Fibroblast of the aortic adventitia (primary cell): ENCODE measurements around the gene GSG1L. TPM values are rescaled to one million over a fixed set of nuclear protein-coding genes. Genes with fewer than 3 reads are reported as not detected.

Source experiments
- DNase-seq: peaks from one replicate; pipeline ENCODE4 v3.0.0-alpha.2; 2010; ENCODE audit warnings: low read depth
- H3K4me3 ChIP-seq: 2 replicates; pipeline ENCODE4 v1.5.1; 2011; ENCODE audit warnings: low read depth, mild to moderate bottlenecking, control low read depth, low read length, moderate library complexity
- CTCF ChIP-seq: IDR thresholded peaks from 2 replicates; pipeline ENCODE4 v1.5.1; 2011; ENCODE audit warnings: mild to moderate bottlenecking, low read length, control low read depth, inconsistent platforms; ENCODE audit not compliant: insufficient read depth
- total RNA-seq: library from RNA; depleted of rRNA; stranded (reverse); fragments of >200 nt; gene quantifications from 2 replicates; pipeline ENCODE4 v1.2.3, GENCODE V29; 2012; ENCODE audit warnings: low replicate concordance

The GSG1L gene
- total RNA-seq, 1 donor: not detected

GRCh38 chr16:27824786-27825185 lies 238.7 kb downstream of the GSG1L start:
- no peak for DNase-seq
- no peak for TF ChIP-seq CTCF
- no peak overlapping the region for H3K4me3 ChIP-seq

- no peak for TF ChIP-seq CTCF
- DNase-seq: no peak
- no peak overlapping the region for H3K4me3 ChIP-seq
These were observed 239.5 kb downstream of the GSG1L start for GRCh38 chr16:27824006-27824405.

GRCh38 chr16:27823421-27823820 lies 240.1 kb downstream of the GSG1L start:
- TF ChIP-seq CTCF: no peak

GRCh38 chr16:27822996-27823395 lies 240.5 kb downstream of the GSG1L start:
- no peak overlapping the region for H3K4me3 ChIP-seq
- TF ChIP-seq CTCF: no peak
- DNase-seq: no peak

More at GRCh38 chr16:27823421-27823820, 240.1 kb downstream of the GSG1L start:
- no peak for DNase-seq
- H3K4me3 ChIP-seq: no peak overlapping the region

- no peak overlapping the region for H3K4me3 ChIP-seq
- no peak for DNase-seq
- no peak for TF ChIP-seq CTCF
These were observed 241.0 kb downstream of the GSG1L start for GRCh38 chr16:27822529-27822928.

GRCh38 chr16:27820646-27821345 lies 242.7 kb downstream of the GSG1L start:
- no peak overlapping the region for H3K4me3 ChIP-seq
- no peak for DNase-seq
- TF ChIP-seq CTCF: no peak
